CD14-positive monocyte (primary cell): ENCODE results near the gene PLA2G4B. TPM values are rescaled to one million over a fixed set of nuclear protein-coding genes. Genes with fewer than 3 reads are reported as not detected.

Source experiments
- DNase-seq, 3 donors: peaks; one replicate each; pipeline ENCODE4 v3.0.0-alpha.2; 2011 to 2022
- H2AFZ ChIP-seq: 2 replicates; pipeline ENCODE4 v1.6.0; 2012; ENCODE audit warnings: mild to moderate bottlenecking, low read depth, low read length, inconsistent platforms; ENCODE audit not compliant: insufficient read depth, poor library complexity, severe bottlenecking
- H3K27ac ChIP-seq, 2 donors: 1 replicate in 1 of 2; 2 replicates in 1 of 2; pipeline ENCODE4 v1.5.1; 2012 to 2013; ENCODE audit warnings: low read length in 2 of 2, control low read depth in 1 of 2, inconsistent platforms in 1 of 2, low read depth in 1 of 2, mild to moderate bottlenecking in 1 of 2
- H3K27me3 ChIP-seq, 2 donors: one replicate each; pipeline versions ENCODE4 v1.6.0 to v1.6.1; 2011 to 2013; ENCODE audit warnings: low read length in 2 of 2; ENCODE audit not compliant: control insufficient read depth in 2 of 2, insufficient read depth in 2 of 2
- H3K36me3 ChIP-seq, 2 donors: replicated peaks in 1 of 2; 1 replicate in 1 of 2; 2 replicates in 1 of 2; pipeline versions ENCODE4 v1.5.1 to v1.6.1; 2012 to 2013; ENCODE audit warnings: low read length in 2 of 2, control low read depth in 1 of 2, inconsistent platforms in 1 of 2, mild to moderate bottlenecking in 1 of 2; ENCODE audit not compliant: insufficient read depth in 2 of 2, control insufficient read depth in 1 of 2
- H3K4me1 ChIP-seq, 2 donors: 1 replicate in 1 of 2; 2 replicates in 1 of 2; pipeline versions ENCODE4 v1.5.1 to v1.6.1; 2012 to 2013; ENCODE audit warnings: low read length in 2 of 2, control low read depth in 1 of 2, inconsistent platforms in 1 of 2, mild to moderate bottlenecking in 1 of 2, moderate library complexity in 1 of 2; ENCODE audit not compliant: insufficient read depth in 2 of 2, control insufficient read depth in 1 of 2
- H3K4me2 ChIP-seq: replicated peaks from 2 replicates; pipeline ENCODE3; 2012; ENCODE audit warnings: low read length, moderate library complexity, mild to moderate bottlenecking; ENCODE audit not compliant: poor library complexity, severe bottlenecking; ENCODE audit errors: extremely low read depth
- H3K4me3 ChIP-seq, 3 experiments: fragments of 200-600 bp in 1 of 3; sonication (generic) in 1 of 3; replicated peaks in 1 of 3; 1 replicate in 2 of 3; 2 replicates in 1 of 3; pipeline ENCODE4 v1.5.1; 2011 to 2013; ENCODE audit warnings: low read length in 3 of 3, mild to moderate bottlenecking in 3 of 3, control low read depth in 2 of 3, low read depth in 2 of 3, inconsistent platforms in 1 of 3, moderate library complexity in 1 of 3
- H3K79me2 ChIP-seq: 2 replicates; pipeline ENCODE4 v1.6.0; 2012; ENCODE audit warnings: mild to moderate bottlenecking, control low read depth, inconsistent platforms, low read length, moderate library complexity; ENCODE audit not compliant: insufficient read depth
- H3K9ac ChIP-seq: 2 replicates; pipeline ENCODE4 v1.6.0; 2017; ENCODE audit warnings: low read length, mild to moderate bottlenecking; ENCODE audit not compliant: insufficient read depth, poor library complexity, severe bottlenecking
- H3K9me3 ChIP-seq, 2 donors: replicated peaks in 1 of 2; 1 replicate in 1 of 2; 2 replicates in 1 of 2; pipeline versions ENCODE4 v1.5.1 to v1.6.1; 2012 to 2013; ENCODE audit warnings: low read length in 2 of 2, control low read depth in 1 of 2; ENCODE audit not compliant: control insufficient read depth in 1 of 2, insufficient read depth in 1 of 2
- H4K20me1 ChIP-seq: 2 replicates; pipeline ENCODE4 v1.6.0; 2012; ENCODE audit warnings: mild to moderate bottlenecking, low read length, control low read depth, moderate library complexity; ENCODE audit not compliant: insufficient read depth
- H3K27ac Mint-ChIP-seq, 7 donors: one replicate each; pipeline ENCODE4 v1.8.0; 2020; ENCODE audit warnings: mild to moderate bottlenecking in 7 of 7, mixed read lengths in 7 of 7, moderate library complexity in 6 of 7, inconsistent platforms in 2 of 7
- H3K27me3 Mint-ChIP-seq, 3 donors: one replicate each; pipeline ENCODE4 v1.8.0; 2021 to 2022; ENCODE audit warnings: low read depth in 3 of 3, mild to moderate bottlenecking in 3 of 3, mixed read lengths in 3 of 3, moderate library complexity in 3 of 3, inconsistent platforms in 1 of 3
- H3K36me3 Mint-ChIP-seq, 2 donors: one replicate each; pipeline ENCODE4 v1.8.0; 2020; ENCODE audit warnings: mixed read lengths in 2 of 2, inconsistent platforms in 1 of 2, mild to moderate bottlenecking in 1 of 2
- H3K4me1 Mint-ChIP-seq: one replicate; pipeline ENCODE4 v1.8.0; 2020; ENCODE audit warnings: mild to moderate bottlenecking, mixed read lengths
- H3K4me3 Mint-ChIP-seq, 2 donors: one replicate each; pipeline ENCODE4 v1.8.0; 2020; ENCODE audit warnings: mild to moderate bottlenecking in 2 of 2, mixed read lengths in 2 of 2, moderate library complexity in 1 of 2
- H3K9me3 Mint-ChIP-seq, 7 donors: one replicate each; pipeline ENCODE4 v1.8.0; 2020 to 2022; ENCODE audit warnings: mixed read lengths in 7 of 7, mild to moderate bottlenecking in 6 of 7, moderate library complexity in 6 of 7, inconsistent platforms in 2 of 7
- WGBS: methylation state at CpG from one replicate; pipeline ENCODE4 v1.1.5; 2013; ENCODE audit warnings: missing lambda C conversion rate; ENCODE audit not compliant: insufficient coverage; 5-methylcytosine and 5-hydroxymethylcytosine counted together
- intact Hi-C, 2 donors: fragments of 100-400 bp; cut with micrococcal nuclease; formaldehyde crosslinking; loops; one replicate each; pipeline versions ENCODE4 v1.15.0 to v1.15.1; 2023
- polyA plus RNA-seq, 3 donors: library from polyadenylated mRNA; depleted of rRNA in 1 of 3; unstranded in 2 of 3; stranded (reverse) in 1 of 3; fragments of 300-500 nt in 2 of 3; fragments of >200 nt in 1 of 3; fragmentation: Illumina TruSeq in 2 of 3; gene quantifications; 1 replicate in 2 of 3; 2 replicates in 1 of 3; pipeline ENCODE4 v1.2.3, GENCODE V29; 2012 to 2021
- TF ChIP-seq, protein P1 (sequence below): fragments of 200-600 bp; IDR thresholded peaks from one replicate; pipeline ENCODE4 v1.8.0; 2022; ENCODE audit warnings: antibody characterized with exemption, mild to moderate bottlenecking

PLA2G4B gene
- polyA plus RNA-seq, 3 donors, result 0.31 to 32.1 (median 1.6) TPM

DNA sequence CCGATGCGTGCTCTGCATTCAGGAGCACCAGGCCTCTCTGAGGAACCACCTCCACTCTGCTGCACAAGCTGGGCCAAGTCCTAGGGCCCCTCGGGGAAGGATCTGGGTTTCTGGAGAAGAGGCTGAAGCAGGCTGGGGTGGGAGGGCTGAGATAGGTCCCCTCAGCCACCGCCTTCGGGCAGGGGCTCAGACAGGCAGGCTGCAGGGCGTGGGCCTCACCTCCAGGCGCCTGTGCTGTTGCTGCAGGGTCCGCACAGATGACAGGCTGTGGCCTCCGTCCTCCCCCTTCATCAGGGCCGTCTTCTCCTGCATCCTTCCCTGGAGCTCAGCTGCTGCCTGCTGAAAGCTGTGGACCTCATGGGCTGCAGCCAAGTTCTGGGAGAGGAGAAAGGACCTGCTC, 15.2 kb downstream of the PLA2G4B start:
- TF ChIP-seq, protein P1, sequence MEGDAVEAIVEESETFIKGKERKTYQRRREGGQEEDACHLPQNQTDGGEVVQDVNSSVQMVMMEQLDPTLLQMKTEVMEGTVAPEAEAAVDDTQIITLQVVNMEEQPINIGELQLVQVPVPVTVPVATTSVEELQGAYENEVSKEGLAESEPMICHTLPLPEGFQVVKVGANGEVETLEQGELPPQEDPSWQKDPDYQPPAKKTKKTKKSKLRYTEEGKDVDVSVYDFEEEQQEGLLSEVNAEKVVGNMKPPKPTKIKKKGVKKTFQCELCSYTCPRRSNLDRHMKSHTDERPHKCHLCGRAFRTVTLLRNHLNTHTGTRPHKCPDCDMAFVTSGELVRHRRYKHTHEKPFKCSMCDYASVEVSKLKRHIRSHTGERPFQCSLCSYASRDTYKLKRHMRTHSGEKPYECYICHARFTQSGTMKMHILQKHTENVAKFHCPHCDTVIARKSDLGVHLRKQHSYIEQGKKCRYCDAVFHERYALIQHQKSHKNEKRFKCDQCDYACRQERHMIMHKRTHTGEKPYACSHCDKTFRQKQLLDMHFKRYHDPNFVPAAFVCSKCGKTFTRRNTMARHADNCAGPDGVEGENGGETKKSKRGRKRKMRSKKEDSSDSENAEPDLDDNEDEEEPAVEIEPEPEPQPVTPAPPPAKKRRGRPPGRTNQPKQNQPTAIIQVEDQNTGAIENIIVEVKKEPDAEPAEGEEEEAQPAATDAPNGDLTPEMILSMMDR, result no peak
- Mint-ChIP-seq H3K36me3 (peaks cover 5 to 6% of the 10 kb centered on the region in 2 donors), H3K4me1 (no peaks in the 10 kb centered on the region), H3K27me3 (peaks cover 0 to 10% (median 8%) of the 10 kb centered on the region in 3 donors), H3K27ac (no peak overlapping the region), H3K4me3 (no peak overlapping the region), H3K9me3 (no peaks in the 10 kb centered on the region)
- Histone ChIP-seq H3K79me2 (no peaks in the 10 kb centered on the region), H3K27me3 (no peaks in the 10 kb centered on the region), H3K4me3 (no peak overlapping the region), H4K20me1 (no peaks in the 10 kb centered on the region), H3K36me3 (peaks cover under 1 to 2% of the 10 kb centered on the region in 2 donors), H3K27ac (no peak overlapping the region), H3K9me3 (no peaks in the 10 kb centered on the region), H3K4me1 (no peaks in the 10 kb centered on the region), H2AFZ (no peak overlapping the region), H3K9ac (no peak overlapping the region), H3K4me2 (no peak overlapping the region)
- no peak for DNase-seq
- 96% methylated on average over 7 of the region's 10 CpGs for WGBS
- intact Hi-C loops, result no loop called here

DNA sequence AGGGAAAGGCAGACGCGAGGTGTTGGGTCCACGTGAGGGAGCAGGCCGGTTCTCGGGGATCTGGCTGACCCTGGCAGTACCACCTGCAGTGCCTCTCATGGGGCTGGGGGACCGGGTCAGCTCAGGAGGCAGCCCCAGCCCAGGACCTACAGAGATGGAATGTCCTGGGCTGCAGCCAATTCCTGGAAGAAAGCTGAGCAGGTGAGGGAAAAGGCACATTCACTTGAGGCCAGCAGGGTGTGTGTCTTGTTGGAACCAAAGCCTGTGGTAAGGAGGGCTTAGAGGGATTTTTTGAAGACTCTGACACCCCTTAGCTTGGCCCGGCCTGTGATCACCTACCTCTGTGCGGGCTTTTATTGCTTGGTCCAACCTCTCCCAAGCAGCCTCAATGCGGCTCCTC, 15.8 kb downstream of the PLA2G4B start:
- Histone ChIP-seq H3K79me2 (no peaks in the 10 kb centered on the region), H4K20me1 (no peaks in the 10 kb centered on the region), H3K4me1 (no peaks in the 10 kb centered on the region), H3K9me3 (no peaks in the 10 kb centered on the region), H3K27me3 (no peaks in the 10 kb centered on the region), H2AFZ (no peak overlapping the region), H3K36me3 (no peaks in the 10 kb centered on the region), H3K4me3 (no peak overlapping the region), H3K27ac (no peak overlapping the region), H3K4me2 (no peak overlapping the region), H3K9ac (no peak overlapping the region)
- TF ChIP-seq, protein P1, result no peak
- WGBS, result over 99% methylated on average over 8 of the region's 9 CpGs
- Mint-ChIP-seq H3K4me3 (no peak overlapping the region), H3K4me1 (peaks cover 1% of the 10 kb centered on the region), H3K36me3 (no peaks in the 10 kb centered on the region), H3K27ac (no peak overlapping the region), H3K27me3 (peaks cover 0 to 10% (median 8%) of the 10 kb centered on the region in 3 donors), H3K9me3 (no peaks in the 10 kb centered on the region)
- DNase-seq, result no peak
- intact Hi-C loops, result no loop called here
